Measurements from ENCODE around the gene CLEC2D. TPM values are rescaled to one million over a fixed set of nuclear protein-coding genes. Genes with fewer than 3 reads are reported as not detected.

The CLEC2D gene
- total RNA-seq, 1 experiment from 2014 or later: 1.9 TPM

- BruUV-seq (replicated peaks): no TSS peak
- Histone ChIP-seq H3K79me2 (ENCODE audit: insufficient read depth, low read length) (no peaks in the 10 kb centered on the region), H3K4me2 (ENCODE audit: low read length) (peak overlapping the region; percentile 15; the same call in 1 of the 2 replicates), H3K36me3 (ENCODE audit: control insufficient read depth in 1 of 2, insufficient read depth in 2 of 2, low read length in 2 of 2) (no peaks in the 10 kb centered on the region), H3K27me3 (ENCODE audit: insufficient read depth, low read length) (peaks cover 17% of the 10 kb centered on the region), H3K9me2 (ENCODE audit: insufficient read depth) (no peaks in the 10 kb centered on the region), H2AFZ (ENCODE audit: low read depth, low read length, poor library complexity, severe bottlenecking) (no peak overlapping the region), H3K4me1 (ENCODE audit: control insufficient read depth in 1 of 2, insufficient read depth in 2 of 2, low read length in 2 of 2) (peaks cover 0 to 5% of the 10 kb centered on the region in 2 experiments; a peak in 1 of 4 replicates), H3K27ac (ENCODE audit: low read depth, low read length) (no peak overlapping the region), H4K20me1 (ENCODE audit: insufficient read depth) (no peaks in the 10 kb centered on the region), H3K9me3 (ENCODE audit: control insufficient read depth in 1 of 2, insufficient read depth in 1 of 2, low read depth in 1 of 2, low read length in 2 of 2) (no peaks in the 10 kb centered on the region), H3K4me3 (replicated peaks in 1 of 2; ENCODE audit: low read depth in 1 of 2, low read length in 2 of 2) (no peak overlapping the region), H3K9ac (ENCODE audit: low read length) (no peak overlapping the region)
- intact Hi-C loops (cut with micrococcal nuclease): no loop called here
- ATAC-seq (peak; percentile 36), DNase-seq (ENCODE audit: low read depth, low spot score) (no peak)
- CTCF ChIA-PET: interaction anchor here (0.7 to 4.1 kb wide), 23 partner anchors 8 to 411 kb away, joined by 3 to 22 read pairs (median 3); partner anchors contain the start of genes CD69 and CLECL1
- POLR2A ChIA-PET: no interaction called here
- TF ChIP-seq TCF7L2 (IDR thresholded peaks at IDR 0.05; ENCODE audit: borderline replicate concordance, extremely low read depth, insufficient read depth, insufficient read length) (no peak), SRF (IDR thresholded peaks at IDR 0.05; ENCODE audit: low read depth) (no peak), EZH2 (IDR thresholded peaks at IDR 0.05) (no peak)
- RAD21 ChIA-PET (ENCODE audit: low non-redundant PET in 1 of 2, low total read pairs in 2 of 2, uncharacterized antibody in 2 of 2, unreplicated experiment in 2 of 2): no interaction called here
Measured at GRCh38 chr12:9742661-9743060, 73.1 kb downstream of the CLEC2D start.

DNA sequence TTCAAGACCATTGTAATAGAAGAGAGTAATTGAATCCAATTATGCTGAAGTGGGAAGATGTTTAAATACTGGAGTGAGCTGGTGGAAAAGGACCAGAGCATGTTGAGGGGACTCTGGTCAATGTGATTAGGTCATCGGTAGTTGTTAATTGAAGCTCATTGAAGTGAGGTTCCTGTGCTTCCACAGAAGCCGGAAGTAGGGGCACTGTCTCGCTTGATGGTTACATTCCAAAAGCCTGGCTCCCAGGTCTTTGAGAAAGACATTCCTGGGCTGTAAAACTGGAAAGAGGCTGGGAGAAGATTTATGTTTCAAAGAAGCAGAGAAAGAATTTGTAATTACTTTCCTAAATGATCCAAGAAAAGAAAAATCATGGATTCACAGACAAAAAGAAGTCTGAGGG, 75.7 kb downstream of the CLEC2D start:
- no peak for ATAC-seq
- H3K27ac ChIP-seq (ENCODE audit: low read depth, low read length): no peak overlapping the region
- H3K4me1 ChIP-seq (ENCODE audit: control insufficient read depth in 1 of 2, insufficient read depth in 2 of 2, low read length in 2 of 2): peaks cover 0 to 5% of the 10 kb centered on the region in 2 experiments; a peak in 1 of 4 replicates
- DNase-seq (ENCODE audit: low read depth, low spot score): no peak
- no peak for TF ChIP-seq CEBPB (IDR thresholded peaks at IDR 0.05; ENCODE audit: low read depth)
- TF ChIP-seq ZFX (IDR thresholded peaks at IDR 0.05): no peak
- no peak overlapping the region for H2AFZ ChIP-seq (ENCODE audit: low read depth, low read length, poor library complexity, severe bottlenecking)
- H3K27me3 ChIP-seq (ENCODE audit: insufficient read depth, low read length): peaks cover 17% of the 10 kb centered on the region
- no peak overlapping the region for H3K9ac ChIP-seq (ENCODE audit: low read length)
- H3K9me2 ChIP-seq (ENCODE audit: insufficient read depth): no peaks in the 10 kb centered on the region
- ChIA-PET CTCF (no interaction called here), POLR2A (no interaction called here), RAD21 (ENCODE audit: low non-redundant PET in 1 of 2, low total read pairs in 2 of 2, uncharacterized antibody in 2 of 2, unreplicated experiment in 2 of 2) (no interaction called here)
- no peaks in the 10 kb centered on the region for H3K79me2 ChIP-seq (ENCODE audit: insufficient read depth, low read length)
- no peaks in the 10 kb centered on the region for H3K36me3 ChIP-seq (ENCODE audit: control insufficient read depth in 1 of 2, insufficient read depth in 2 of 2, low read length in 2 of 2)
- H4K20me1 ChIP-seq (ENCODE audit: insufficient read depth): no peaks in the 10 kb centered on the region
- H3K4me2 ChIP-seq (ENCODE audit: low read length): no peak overlapping the region
- no peak overlapping the region for H3K4me3 ChIP-seq (replicated peaks in 1 of 2; ENCODE audit: low read depth in 1 of 2, low read length in 2 of 2)
- BruUV-seq (replicated peaks): no TSS peak
- no peaks in the 10 kb centered on the region for H3K9me3 ChIP-seq (ENCODE audit: control insufficient read depth in 1 of 2, insufficient read depth in 1 of 2, low read depth in 1 of 2, low read length in 2 of 2)
- intact Hi-C loops (cut with micrococcal nuclease): no loop called here

Other genes starting within 250 kb of the CLEC2D start
- not detected for gene KLRB1, start 61.8 kb upstream of the CLEC2D start, total RNA-seq (2021; ENCODE audit: unreplicated experiment)
- not detected for gene CLECL1, start 63.4 kb downstream of the CLEC2D start, total RNA-seq (2021; ENCODE audit: unreplicated experiment)
- not detected for gene CD69, start 91.2 kb downstream of the CLEC2D start, total RNA-seq (2021; ENCODE audit: unreplicated experiment)
- gene KLRF1, start 157.8 kb downstream of the CLEC2D start, total RNA-seq (2021; ENCODE audit: unreplicated experiment): not detected
- not detected for gene CLEC2B, start 199.6 kb downstream of the CLEC2D start, total RNA-seq (2021; ENCODE audit: unreplicated experiment)
- not detected for gene KLRF2, start 211.8 kb downstream of the CLEC2D start, total RNA-seq (2021; ENCODE audit: unreplicated experiment)